ENCODE results near the gene P2RY13. TPM values are rescaled to one million over a fixed set of nuclear protein-coding genes. Genes with fewer than 3 reads are reported as not detected.
A peak's percentile ranks its signal among the peaks of the same experiment; 100 is the strongest.

The P2RY13 gene
- total RNA-seq, 1 donor = not detected

- H3K4me3 ChIP-seq (ENCODE audit: low read depth, low read length) = no peak within 1 kb of the TSS
- TF ChIP-seq CTCF (IDR thresholded peaks at IDR 0.05; ENCODE audit: insufficient read depth, low read length) = no peak
- no peak for DNase-seq (ENCODE audit: low read depth)
Measured at GRCh38 chr3:151316267-151316991, 12.9 kb downstream of the P2RY13 start, which contains the start of gene GPR87. Gene GPR87 (minus strand): TSS chr3:151316820. CDS start chr3:151300100, 16,720 bp downstream.

- no peak for DNase-seq (ENCODE audit: low read depth)
- no peak for TF ChIP-seq CTCF (IDR thresholded peaks at IDR 0.05; ENCODE audit: insufficient read depth, low read length)
- H3K4me3 ChIP-seq (ENCODE audit: low read depth, low read length) = no peak overlapping the region
Measured at GRCh38 chr3:151315846-151316245, 13.5 kb downstream of the P2RY13 start.

GRCh38 chr3:151315136-151315535, 14.2 kb downstream of the P2RY13 start:
- TF ChIP-seq CTCF (IDR thresholded peaks at IDR 0.05; ENCODE audit: insufficient read depth, low read length) = no peak
- DNase-seq (ENCODE audit: low read depth) = peak; percentile 30
- no peak overlapping the region for H3K4me3 ChIP-seq (ENCODE audit: low read depth, low read length)

- TF ChIP-seq CTCF (IDR thresholded peaks at IDR 0.05; ENCODE audit: insufficient read depth, low read length) = no peak
- H3K4me3 ChIP-seq (ENCODE audit: low read depth, low read length) = no peak overlapping the region
- no peak for DNase-seq (ENCODE audit: low read depth)
Measured at GRCh38 chr3:151314593-151314992, 14.8 kb downstream of the P2RY13 start.

GRCh38 chr3:151314137-151314536, 15.2 kb downstream of the P2RY13 start:
- H3K4me3 ChIP-seq (ENCODE audit: low read depth, low read length) = no peak overlapping the region
- TF ChIP-seq CTCF (IDR thresholded peaks at IDR 0.05; ENCODE audit: insufficient read depth, low read length) = no peak
- DNase-seq (ENCODE audit: low read depth) = no peak

- no peak overlapping the region for H3K4me3 ChIP-seq (ENCODE audit: low read depth, low read length)
- no peak for DNase-seq (ENCODE audit: low read depth)
- TF ChIP-seq CTCF (IDR thresholded peaks at IDR 0.05; ENCODE audit: insufficient read depth, low read length) = no peak
Measured at GRCh38 chr3:151312972-151313371, 16.4 kb downstream of the P2RY13 start.

GRCh38 chr3:151309566-151309965, 19.8 kb downstream of the P2RY13 start:
- no peak for TF ChIP-seq CTCF (IDR thresholded peaks at IDR 0.05; ENCODE audit: insufficient read depth, low read length)
- no peak for DNase-seq (ENCODE audit: low read depth)
- no peak overlapping the region for H3K4me3 ChIP-seq (ENCODE audit: low read depth, low read length)
